HG02798 (cell line): ENCODE data around the gene DLL1.
"Not testable (repeated sequence)": the region's sequence is repeated elsewhere in the genome, so short reads cannot be mapped to it uniquely, and the experiment has no call there.

Experiments
- ATAC-seq: cut with Tn5 transposase; IDR thresholded peaks from one replicate; pipeline ENCODE4 v1.9.1; 2021; ENCODE audit warnings: mild to moderate bottlenecking; ENCODE audit not compliant: unreplicated experiment, poor library complexity

The DLL1 gene, protein sequence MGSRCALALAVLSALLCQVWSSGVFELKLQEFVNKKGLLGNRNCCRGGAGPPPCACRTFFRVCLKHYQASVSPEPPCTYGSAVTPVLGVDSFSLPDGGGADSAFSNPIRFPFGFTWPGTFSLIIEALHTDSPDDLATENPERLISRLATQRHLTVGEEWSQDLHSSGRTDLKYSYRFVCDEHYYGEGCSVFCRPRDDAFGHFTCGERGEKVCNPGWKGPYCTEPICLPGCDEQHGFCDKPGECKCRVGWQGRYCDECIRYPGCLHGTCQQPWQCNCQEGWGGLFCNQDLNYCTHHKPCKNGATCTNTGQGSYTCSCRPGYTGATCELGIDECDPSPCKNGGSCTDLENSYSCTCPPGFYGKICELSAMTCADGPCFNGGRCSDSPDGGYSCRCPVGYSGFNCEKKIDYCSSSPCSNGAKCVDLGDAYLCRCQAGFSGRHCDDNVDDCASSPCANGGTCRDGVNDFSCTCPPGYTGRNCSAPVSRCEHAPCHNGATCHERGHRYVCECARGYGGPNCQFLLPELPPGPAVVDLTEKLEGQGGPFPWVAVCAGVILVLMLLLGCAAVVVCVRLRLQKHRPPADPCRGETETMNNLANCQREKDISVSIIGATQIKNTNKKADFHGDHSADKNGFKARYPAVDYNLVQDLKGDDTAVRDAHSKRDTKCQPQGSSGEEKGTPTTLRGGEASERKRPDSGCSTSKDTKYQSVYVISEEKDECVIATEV

DNA sequence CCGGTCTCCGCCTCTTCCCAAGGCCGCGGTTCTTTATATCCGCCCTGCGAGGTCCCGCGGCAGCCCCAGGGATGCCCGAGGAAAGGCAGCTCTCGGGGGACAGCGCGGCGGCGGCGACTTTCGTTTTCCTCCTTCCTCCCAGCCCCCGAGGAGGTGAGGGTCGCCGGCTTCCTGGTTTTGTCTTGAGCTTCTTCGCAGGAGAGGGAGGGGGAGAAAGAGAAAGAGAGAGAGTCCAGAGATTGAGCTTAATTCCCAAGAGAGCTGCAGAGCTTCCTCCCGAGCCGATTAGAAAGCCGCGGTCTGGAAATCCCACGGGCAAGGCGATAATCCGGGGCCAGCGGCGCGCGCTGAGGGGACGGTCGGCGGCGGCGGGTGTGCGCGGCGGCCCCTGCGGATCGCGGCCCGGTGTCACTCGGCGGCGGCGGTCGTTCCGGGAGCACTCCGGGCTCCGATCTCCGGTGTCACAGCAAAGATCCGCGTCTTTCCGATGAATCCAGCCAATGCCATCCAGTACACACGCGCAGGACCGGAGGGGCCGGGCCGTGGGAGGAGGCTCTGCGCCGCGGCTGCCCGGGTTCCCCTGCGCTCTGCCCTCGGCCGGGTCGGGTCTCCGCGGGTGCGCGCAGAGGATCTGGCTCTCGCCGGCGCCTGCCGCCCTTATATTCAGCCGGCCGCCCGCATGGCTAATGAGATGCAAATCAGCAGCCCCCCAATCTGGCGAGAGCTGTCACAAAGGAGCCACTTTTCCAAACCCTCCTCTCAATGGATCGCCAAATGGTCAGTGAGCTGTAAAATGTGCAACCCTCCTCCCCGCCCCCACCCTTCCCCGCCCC is at the start of gene DLL1:
Gene DLL1, minus strand, starts transcription at position 783 of the 833 bp plus-strand sequence. CDS start 939 bp downstream, outside the sequence.
- no peak for ATAC-seq

DNA sequence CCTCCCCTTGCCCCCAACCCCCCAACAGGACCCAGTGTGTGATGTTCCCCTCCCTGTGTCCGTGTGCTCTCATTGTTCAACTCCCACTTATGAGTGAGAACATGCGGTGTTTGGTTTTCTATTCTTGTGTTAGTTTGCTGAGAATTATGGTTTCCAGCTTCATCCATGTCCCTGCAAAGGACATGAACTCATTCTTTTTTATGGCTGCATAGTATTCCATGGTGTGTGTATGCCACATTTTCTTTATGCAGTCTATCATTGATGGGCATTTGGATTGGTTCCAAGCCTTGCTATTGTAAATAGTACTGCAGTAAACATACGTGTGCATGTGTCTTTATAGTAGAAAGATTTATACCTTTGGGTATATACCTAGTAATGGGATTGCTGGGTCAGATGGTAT is 44.3 kb upstream of the DLL1 start:
- ATAC-seq: not testable (repeated sequence)

DNA sequence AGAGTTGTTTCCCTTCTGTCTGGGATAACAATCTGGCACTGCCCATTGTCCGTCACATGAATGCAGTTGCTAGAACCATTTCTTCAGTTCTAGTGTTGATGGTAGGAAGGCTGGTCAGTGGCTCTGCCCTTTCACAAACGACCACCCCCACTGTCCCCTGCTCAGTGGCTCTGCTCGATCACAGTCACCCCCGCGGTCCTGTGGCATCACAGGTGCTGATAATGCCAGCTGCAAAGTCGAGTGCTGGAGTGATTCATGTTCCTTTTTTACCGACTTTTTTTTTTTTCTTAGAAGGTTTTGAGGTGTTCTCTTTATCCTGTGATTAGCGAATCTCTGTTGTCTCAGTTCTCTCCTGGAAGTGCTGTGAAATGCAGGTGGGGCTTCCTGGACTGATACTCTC is 38.4 kb upstream of the DLL1 start:
- no peak for ATAC-seq

DNA sequence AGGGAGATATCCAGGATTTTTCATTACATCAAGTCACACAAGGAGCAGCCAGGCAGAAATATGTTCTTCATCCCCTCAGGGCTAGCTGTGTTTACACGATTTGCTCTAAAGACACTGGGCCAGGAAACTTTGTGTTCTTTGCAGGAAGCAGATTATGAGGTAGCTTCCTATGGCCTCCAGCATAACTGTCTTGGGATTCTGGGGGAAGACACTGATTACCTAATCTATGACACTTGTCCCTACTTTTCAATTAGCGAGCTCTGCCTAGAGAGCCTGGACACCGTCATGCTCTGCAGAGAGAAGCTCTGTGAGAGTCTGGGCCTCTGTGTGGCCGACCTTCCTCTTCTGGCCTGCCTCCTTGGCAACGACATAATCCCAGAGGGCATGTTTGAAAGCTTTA is 26.8 kb upstream of the DLL1 start:
- no peak for ATAC-seq

DNA sequence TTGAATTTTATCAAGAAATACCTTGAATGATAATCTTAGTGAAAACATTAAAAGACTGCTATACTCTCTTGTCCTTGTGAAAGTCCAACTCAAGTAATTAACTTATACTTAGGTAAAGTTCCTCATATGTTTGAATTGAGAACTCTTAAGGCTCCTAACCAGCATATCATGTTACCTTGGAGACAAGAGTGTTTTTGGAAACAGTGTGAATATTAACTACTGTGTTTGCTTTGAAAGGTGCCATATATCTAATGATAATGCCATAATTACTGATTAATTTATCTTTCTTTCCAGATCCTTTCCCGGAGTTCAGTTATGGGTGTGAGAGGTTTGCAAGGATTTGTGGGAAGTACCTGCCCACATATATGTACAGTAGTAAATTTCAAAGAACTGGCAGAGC is 26.2 kb upstream of the DLL1 start:
- no peak for ATAC-seq

DNA sequence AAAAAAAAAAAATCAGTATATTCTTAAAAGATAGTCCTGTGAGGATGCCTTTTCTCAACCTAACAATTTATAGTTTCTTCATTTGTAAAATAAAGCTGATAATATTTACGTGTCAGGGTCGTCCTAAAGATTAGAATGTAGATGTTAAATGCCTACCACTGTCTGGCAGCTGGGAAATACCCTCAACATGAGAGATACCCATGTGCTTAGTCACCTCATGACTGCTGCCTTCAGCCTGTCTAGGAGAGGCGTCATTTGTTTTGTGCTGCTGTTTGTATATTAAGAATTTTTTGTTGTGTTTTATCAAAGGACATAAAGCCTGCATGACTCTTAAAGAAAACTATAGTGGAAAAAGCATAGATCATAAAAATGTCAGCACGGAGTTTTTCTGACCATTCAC is 25.2 kb upstream of the DLL1 start:
- no peak for ATAC-seq

DNA sequence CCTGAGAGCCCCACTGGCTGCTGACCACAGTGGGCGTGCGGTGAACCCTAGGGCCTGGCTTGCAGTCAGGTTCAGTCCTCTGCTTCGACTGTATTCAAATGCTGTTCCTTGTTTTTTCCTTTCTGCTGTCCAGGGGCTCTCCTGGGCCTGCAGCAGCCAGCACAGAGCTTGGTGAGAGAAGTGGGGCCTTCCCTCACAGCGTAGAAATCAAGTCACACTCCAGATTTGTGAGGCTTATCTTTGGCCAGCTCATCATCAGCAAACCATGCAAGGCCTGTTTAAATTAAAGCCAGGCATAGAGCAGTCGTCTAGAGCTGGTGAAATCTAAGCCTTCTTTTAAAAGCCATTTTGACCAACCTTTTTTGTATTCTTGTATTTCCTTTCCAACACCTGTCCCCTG is 24.1 kb upstream of the DLL1 start:
- ATAC-seq: no peak

DNA sequence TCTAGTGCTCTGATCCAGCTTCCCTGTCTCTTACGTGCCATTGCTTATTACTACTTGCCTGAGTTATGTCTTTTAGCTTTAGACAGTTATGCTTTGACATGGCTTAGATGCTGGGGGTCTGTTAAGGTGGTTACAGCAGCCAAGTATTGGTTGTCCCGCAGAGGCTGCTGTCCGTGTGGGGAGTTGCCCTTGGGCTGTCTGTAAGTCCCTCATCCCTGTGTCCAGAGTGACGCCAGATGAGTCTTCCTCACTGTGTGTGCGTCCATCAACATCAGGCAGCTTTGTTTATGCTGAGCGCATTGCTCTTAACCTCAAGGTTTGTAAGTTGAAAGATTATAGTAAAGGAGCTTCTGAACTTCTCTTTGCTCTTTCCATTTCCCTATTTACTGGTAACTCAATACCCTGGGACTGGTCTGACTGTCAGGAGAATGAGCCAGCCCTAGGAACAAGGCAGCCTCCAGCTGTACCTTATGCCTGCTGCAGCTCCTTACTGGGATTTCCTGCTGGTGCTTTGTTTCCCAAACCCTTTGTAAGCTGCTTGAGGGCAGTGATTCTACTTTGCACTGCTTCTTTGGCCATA is 22.9 kb upstream of the DLL1 start:
- no peak for ATAC-seq

DNA sequence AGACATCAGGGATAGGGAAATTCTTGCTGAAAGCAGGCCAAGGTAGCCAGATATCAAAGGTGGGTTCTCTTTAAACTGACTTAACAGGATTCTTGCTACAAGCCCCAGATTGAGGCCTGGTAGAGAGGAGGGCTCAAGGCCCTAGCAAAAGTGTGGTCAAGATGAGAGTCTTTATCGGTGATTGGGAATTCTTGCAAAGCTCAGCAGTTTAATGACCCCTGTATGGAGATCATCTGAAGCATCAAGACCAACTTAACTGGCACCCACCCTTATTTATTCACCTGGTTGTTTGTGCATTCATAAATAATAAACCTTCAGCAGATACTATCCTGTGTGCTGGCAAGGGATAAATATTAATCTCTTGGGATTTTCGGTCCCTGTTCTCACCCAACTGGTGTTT is 22.0 kb upstream of the DLL1 start:
- ATAC-seq: no peak

DNA sequence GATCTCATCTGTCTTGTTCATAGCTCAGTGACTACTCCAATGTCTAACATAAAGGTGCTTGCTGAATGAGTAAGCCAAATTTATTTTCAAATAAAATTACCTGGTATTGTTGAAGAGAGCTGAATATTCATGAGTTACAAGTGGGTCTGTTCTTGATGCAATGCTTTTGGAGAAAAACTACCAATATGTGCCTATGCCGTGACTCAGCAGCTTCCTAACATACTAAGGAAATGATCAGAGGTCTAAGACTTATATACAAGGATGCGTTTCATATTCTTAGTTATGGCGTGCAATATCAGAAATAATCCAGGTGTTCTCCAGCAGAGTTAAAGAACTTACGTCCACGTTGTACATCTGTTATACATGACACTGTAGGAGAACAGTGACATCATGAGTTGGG is 20.8 kb upstream of the DLL1 start:
- no peak for ATAC-seq

DNA sequence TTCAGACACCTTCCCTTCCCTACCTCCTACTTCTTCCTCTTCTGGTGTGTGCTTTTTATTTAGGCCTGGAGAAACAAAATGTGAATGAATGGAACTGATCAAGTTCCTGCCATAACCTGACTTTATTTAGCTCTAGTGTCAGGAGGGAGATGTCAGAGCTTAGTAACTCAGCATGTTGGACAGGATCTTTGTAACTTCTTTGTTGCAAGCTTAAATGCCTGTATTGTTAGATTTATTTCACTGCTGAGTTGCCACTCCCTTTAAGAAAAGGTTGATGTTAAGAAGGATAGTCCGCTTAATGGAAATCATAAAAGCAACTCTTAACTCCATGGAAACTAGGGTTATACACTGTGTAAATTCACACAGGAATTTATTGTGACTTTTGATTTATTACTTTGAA is 17.9 kb upstream of the DLL1 start:
- no peak for ATAC-seq

DNA sequence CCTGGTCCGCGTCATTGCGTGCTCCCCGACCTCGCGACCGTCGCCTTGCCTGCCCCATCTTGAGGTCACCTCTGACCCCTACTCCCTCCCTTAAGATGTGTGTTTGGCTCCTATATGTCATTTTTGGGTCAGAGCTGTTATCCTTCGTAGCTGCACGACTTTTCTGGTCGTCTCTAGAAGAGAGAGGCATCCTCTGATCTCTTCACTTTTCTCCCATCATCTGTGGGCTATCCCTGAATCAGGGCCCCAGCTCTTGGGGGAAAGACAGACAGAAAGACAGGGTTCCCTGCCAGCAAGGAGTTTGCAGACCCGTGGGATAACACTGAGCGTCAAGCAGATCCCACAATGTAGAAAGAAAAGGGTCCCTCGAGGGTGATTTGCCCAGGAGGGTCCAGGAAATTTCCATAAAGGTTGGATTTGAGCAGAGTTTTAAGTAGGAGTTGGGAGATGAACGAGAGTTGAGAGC is 16.2 kb upstream of the DLL1 start:
- ATAC-seq: no peak

DNA sequence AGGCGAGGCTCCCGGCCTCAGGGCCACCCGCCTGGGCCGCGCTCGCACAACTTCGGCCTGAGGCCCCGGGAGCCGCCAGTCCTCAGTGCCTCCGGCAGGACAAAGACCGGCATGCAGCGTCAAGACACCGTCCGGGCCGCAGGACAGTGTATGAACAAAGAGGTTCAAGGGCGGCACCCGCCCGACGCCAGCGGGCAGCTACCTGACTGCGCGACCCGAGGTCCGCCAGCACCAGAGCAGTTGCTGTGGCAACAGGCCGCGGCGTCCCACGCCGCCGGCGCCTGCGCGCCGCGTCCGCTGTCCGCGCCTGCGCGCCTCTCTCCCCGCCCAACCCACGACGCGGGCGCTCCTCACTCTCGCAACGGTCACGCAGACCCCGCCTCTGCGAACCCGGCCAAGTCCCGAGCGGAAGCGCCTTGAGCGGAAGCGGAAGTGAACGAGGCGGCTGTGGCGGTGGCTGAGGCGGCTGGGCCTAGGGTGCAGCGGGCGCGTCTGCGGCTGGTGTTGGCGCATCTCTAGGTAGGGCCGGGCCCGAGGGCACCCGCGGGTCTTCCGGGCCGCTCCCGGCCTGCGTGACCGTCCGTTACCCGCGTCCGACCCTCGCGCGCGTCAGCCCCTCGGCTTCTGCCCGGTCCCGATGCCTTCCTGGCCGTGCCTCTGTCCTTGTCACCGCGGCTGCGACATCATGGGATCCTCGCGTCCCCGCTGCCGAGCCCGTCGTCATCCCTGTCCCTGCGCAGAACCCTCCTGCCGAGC is 15.6 kb upstream of the DLL1 start, which contains the start of gene FAM120B:
Gene FAM120B, plus strand, starts transcription at position 435 of the 756 bp plus-strand sequence. CDS start 10,633 bp downstream, outside the sequence.
- peak; percentile 99 for ATAC-seq

DNA sequence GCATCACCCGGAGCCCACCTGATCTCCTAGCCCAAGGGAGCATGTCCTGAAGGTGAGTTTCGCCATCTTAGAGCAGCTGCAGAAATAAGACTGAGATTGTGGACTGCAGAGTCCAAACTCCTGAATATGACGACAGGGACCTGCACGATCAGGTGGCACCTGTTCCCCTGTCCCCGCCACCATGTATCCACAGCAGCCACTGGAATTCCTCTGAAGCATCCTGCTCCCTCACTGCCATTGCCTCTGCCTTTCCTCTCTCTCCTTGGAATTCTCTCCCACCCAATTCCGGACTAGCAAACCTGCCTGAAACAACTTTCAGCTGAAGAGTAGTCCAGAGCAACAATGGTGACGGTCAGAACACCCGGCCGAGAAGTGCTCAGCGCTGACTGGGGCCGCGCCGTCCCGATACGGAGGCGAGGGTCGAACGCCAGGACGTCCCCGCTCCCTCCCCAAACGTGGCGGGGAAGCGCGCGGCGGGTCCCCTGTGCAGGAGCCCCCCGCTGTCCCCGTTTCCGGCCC is 15.0 kb upstream of the DLL1 start:
- ATAC-seq: no peak

DNA sequence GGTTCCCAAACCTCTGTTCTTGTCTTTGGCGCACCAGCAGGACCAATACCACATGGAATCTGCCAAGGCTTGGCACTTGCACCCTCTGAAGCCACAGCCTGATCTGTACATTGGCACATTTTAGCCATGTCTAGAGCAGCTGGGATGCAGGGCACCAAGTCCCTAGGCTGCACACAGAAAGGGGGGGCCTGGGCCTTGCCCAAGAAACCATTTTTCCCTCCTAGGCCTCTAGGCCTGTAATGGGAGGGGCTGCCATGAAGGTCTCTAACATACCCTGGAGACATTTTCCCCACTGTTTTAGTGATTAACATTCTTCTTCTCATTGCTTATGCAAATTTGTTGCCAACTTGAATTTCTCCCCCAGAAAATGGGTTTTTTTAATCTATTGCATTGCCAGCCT is 10.3 kb upstream of the DLL1 start:
- no peak for ATAC-seq

DNA sequence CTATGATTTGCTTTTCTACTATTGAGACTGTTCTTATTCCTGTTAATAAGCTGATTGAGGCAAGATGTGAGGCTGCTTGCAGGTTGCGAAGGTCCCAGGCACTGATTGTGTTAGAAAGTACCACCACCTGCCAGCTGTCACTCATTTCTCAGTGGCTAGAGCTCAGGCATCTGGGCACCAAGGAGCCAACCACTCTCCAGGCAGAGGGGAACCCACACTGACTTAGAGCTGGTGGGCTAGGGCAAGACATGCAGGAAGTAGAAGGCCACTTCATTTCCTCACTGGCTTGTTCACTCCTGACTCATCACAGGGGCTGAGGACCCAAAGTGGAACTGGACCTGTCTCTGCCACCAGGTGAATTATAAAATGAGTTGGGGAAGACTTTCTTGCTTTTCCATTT is 7.8 kb upstream of the DLL1 start:
- ATAC-seq: no peak

DNA sequence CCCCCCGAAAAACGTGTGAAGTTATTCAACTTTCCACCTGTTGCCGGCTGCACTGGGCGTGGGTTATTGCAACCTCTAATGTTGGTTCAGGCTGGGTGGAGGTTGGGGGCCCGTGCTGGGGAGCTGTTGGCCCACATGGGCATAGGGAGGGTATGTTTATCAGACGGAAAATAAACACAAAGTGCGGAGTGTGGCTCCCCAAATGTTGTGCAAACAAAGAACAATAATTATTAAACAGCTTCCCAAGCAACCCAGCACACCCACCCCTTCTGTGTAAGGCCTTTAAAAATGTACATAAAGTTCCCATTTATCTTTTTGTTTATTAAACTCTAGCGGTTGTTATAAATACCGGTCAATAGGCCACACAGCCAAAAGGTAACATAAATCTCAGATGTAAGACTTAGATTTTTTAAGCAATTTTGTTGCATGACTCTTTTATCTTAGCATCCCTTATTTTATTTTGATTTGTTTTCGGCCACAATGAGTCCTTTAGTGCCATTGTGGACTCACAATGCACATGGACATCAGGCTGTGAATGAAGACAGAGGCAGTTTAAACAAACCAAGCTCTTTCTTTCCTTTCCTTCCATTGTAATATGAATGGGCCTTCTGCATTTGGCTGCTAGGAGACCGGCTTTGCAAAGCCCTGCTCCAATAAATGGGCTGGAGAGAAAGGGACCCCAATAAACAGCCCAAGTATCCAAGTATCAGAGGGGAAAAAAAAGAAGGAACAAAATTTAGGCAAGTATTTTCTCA is 6.9 kb upstream of the DLL1 start:
- no peak for ATAC-seq

DNA sequence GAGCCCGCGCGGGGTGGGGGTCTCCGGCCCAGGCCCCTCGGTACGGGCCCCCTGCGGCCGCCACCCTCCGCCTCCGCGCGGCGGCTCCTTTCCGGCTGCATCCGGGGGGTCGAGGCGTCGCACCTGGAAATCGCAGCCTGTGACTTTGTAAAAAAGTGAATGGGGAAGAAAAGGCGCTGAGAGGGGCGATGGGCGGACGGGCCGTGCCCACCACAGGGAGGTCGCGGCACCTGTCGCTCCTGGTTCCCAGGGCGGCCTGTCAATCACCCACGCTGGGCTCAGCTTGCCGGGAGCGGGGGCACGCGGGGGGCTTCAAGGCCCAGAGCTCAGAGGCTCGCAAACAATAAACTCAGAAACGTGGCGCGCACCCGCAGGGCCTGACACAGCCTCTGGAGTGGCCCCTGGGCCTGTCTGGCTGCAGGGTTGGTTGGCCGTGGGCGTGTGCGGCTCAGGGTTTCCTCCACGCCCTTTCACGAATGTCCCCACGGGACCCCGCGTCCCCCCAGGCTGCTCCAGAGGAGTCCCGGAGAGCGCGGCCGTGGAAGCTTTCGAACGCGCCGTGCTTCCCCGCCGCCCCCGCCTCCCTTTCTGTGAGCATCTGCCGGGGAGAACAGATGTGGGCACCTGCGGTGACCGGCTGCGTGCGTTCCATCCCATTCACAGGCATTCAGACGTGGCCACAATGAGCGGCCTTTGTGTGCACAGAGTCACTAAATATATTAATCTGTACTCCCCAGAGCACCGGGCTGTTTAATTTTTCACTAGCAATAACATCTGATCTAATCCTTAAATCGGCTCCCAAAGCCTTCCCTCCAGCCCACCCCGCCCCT is 6.1 kb upstream of the DLL1 start:
- ATAC-seq: no peak
